T-helper 2 cell treated with Interferon-gamma antibody and Interleukin-4, amounts not matched to agents 100 ng/mL and 5 ng/mL, for 36 hours (primary cell): ENCODE data around the gene C19orf85. TPM values are rescaled to one million over a fixed set of nuclear protein-coding genes. Genes with fewer than 3 reads are reported as not detected.

Experiments used
- intact Hi-C: fragments of 100-400 bp; cut with micrococcal nuclease; formaldehyde crosslinking; loops from one replicate; pipeline ENCODE4 v1.15.1; 2023
- total RNA-seq: library from RNA; stranded (reverse); gene quantifications from 2 replicates; pipeline ENCODE4 v1.2.3, GENCODE V29; 2022

C19orf85 gene
- total RNA-seq, 1 donor from 2014 or later, result not detected

DNA sequence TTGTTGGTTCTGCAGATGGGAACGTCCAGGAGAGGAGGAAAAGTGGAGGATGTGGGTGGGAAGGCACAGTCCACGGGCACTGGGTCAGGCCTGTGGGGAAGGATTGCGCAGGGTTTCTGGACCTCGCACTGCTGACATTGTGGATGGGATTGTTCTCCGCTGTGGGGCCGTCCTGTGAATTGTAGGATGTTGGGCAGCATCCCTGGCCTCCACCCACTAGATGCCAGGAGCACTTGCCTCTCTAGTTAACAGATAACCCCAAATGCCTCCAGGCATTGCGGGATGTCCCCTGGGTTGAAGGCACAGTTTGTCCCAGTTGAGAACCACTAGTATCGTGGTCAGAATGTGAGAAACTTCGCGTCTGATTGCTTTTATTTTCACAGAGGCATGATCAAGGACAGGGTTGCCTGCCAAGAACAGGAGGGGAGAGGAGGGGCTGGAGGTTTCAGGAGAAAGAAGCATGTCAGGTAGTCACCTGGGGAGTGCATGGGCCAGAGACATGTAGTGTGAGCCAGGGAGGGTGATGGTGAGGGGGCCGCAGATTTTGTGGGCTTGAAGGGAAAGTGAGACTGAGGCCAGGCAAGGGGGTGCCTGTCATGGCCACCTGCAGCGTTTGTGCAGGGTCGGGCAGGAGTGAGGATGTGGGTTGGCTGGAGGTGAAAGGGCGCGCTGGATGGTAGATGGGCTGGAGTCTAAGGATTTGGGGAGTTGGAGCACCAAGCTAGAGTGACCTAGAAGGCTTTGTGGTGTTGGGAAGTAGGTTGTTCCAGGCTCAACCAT, 15.1 kb upstream of the C19orf85 start:
- intact Hi-C loops, result loop anchor here (10.0 kb wide), 1 partner anchor 1345 kb away; the partner anchor contains the start of gene CNOT3

DNA sequence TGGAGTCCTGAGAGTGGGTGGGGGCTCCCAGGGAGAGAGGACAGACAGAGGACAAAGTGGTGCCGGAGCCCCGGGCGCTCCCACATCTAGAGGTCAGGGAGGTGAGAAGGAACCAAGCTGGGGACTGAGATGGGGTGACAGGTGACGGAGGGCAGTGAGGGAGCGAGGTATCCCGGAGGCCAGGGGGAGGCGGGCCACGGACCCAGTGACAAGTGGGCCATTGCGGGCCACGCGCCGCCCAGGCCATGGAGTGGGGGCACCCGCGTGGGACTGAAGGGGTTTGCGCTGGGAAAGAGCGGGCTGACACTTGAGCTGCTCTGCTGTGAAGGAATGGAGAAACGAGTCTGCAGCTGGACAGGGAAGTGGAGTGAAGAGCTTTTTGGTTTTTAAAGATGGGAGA, 14.5 kb upstream of the C19orf85 start:
- intact Hi-C loops, result loop anchor here (10.0 kb wide), 1 partner anchor 1344 kb away; the partner anchor contains the start of gene CNOT3

- intact Hi-C loops, result loop anchor here (10.0 kb wide), 1 partner anchor 1344 kb away; the partner anchor contains the start of gene CNOT3
Measured at GRCh38 chr19:55478364-55478763, 13.8 kb upstream of the C19orf85 start.

GRCh38 chr19:55477905-55478304, 13.4 kb upstream of the C19orf85 start:
- intact Hi-C loops, result loop anchor here (2.0 to 10.0 kb wide), 3 partner anchors 219 to 1343 kb away; partner anchors contain the start of genes CNOT3 and PPP6R1

DNA sequence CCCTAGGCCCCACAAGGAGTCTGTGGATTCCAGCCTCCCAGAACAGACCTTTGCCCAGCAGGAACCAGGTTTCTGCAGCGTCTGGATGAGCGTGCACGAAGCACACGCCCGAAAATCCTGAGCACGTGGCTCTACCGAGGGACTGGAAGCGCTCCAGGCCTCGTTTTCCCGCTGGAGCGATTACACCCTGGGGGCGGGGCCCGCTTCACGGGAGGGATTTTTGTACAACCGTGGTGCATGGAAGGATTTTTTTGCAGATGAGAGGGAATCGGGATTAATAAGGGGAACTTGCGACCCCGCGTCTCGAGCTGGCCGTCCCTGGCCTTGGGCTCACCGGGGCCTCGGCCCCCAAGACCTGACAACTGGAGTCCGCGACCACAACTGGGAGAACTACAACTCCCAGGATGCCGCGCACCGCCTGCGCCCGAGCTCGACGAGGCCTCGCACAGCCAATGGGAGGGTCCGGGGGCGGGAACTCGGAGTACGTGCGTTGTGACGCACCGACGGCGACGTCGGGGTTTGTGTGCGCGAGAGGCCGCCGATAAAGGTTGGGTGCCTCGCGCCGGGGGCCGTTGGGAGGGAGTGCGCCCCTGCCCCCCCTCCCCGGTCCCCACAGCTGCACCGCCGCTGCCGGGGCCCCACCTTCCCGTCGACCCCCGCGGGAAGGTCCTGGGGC, 11.7 kb upstream of the C19orf85 start, which contains the start of gene ZNF628:
TSS of gene ZNF628 (plus strand) at position 518 of the 676 bp plus-strand sequence. CDS start 3,294 bp downstream, outside the sequence.
- intact Hi-C loops, result loop anchor here (1.0 to 10.0 kb wide), 9 partner anchors 15 to 1341 kb away; partner anchors contain the start of genes CNOT3, FIZ1, ISOC2 and PPP6R1

DNA sequence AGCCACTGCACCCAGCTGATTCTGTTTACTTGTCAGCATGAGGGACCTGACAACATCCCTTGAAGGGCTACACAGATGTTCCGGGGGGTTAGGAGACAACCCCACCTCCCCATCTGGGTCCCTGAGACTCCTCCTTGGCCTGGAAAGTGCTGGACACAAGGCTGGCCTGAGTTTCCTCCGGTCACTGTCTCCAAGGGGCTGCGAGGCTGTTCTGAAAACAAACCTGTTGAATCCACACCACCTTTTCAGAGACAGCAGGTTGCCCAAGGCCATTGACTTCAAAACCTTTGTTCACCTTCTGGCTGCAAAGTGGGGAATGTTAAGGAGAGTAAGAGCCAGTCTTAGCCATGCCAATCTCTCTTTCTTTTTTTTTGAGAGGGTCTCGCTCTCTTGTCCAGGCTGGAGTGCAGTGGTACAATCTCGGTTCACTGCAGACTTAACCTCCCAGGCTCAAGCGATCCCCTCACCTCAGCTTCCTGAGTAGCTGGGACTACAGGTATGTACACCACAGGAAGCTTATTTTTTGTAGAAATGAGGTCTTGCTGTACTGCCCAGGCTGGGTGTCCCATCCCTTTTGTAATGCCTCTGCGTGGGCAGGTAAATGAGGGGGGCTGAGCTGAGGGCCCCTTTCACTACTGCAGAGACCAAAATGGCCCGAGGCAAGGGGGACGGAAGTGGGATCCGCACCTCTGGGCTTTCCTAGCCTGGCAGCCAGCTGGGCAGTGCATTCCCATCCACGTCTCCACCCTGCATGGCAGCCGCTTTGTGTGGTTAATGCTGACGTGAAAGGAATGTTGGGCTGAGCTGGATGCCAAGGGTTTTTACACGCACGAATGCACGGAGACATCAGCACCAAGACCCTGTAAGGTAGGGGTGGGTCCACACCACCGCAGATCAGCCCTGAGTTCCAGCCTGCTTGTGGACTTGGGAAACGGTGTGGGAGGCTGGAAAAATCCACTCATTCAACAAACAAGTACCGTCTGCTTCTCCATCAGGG, 10.0 kb upstream of the C19orf85 start:
- intact Hi-C loops, result loop anchor here (10.0 kb wide), 1 partner anchor 1340 kb away; the partner anchor contains the start of gene CNOT3

GRCh38 chr19:55473225-55474012, 8.9 kb upstream of the C19orf85 start:
- intact Hi-C loops, result loop anchor here (10.0 kb wide), 1 partner anchor 1339 kb away; the partner anchor contains the start of gene CNOT3

DNA sequence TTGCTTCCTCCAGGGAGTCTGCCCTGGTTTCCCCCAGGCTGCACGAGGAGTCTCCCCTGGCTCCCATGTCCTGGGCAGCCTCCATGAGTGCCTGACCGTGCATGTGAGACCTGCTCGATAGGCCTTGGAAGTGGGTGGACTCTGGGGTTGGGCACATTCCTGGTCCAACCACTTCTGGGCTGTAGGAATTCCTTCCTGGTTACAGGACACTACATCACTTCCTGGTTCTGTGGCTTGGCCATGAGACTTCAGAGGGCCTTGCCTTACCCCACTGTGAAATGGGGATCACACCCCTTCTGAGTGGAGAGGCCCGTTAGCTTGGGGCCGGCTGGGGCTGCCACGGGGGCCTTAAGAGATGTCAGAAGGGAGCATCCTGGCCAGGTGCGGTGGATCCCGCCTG, 7.9 kb upstream of the C19orf85 start:
- intact Hi-C loops, result loop anchor here (10.0 kb wide), 1 partner anchor 1338 kb away; the partner anchor contains the start of gene CNOT3

- intact Hi-C loops, result loop anchor here (10.0 kb wide), 1 partner anchor 1336 kb away; the partner anchor contains the start of gene CNOT3
Measured at GRCh38 chr19:55471266-55471665, 6.7 kb upstream of the C19orf85 start.

DNA sequence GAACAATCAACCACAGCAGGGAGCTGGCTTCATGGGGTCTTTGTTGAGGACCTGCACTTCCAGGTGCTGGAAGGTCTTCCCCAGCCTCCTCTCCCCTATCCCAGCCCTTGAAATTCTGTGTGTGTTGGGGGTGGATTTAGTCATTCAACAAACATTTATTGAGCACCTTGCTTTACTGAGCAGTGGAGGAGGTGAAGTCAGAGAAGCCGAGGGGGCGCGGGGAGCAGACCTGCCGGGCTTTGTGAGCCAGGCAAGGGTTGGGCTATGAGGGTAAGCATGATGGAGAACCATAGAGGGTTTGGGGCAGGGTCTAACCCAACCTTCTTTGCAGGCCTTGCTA, 3.5 kb upstream of the C19orf85 start:
- intact Hi-C loops, result loop anchor here (1.0 kb wide), 1 partner anchor 36 kb away; no protein-coding TSS in a partner anchor

DNA sequence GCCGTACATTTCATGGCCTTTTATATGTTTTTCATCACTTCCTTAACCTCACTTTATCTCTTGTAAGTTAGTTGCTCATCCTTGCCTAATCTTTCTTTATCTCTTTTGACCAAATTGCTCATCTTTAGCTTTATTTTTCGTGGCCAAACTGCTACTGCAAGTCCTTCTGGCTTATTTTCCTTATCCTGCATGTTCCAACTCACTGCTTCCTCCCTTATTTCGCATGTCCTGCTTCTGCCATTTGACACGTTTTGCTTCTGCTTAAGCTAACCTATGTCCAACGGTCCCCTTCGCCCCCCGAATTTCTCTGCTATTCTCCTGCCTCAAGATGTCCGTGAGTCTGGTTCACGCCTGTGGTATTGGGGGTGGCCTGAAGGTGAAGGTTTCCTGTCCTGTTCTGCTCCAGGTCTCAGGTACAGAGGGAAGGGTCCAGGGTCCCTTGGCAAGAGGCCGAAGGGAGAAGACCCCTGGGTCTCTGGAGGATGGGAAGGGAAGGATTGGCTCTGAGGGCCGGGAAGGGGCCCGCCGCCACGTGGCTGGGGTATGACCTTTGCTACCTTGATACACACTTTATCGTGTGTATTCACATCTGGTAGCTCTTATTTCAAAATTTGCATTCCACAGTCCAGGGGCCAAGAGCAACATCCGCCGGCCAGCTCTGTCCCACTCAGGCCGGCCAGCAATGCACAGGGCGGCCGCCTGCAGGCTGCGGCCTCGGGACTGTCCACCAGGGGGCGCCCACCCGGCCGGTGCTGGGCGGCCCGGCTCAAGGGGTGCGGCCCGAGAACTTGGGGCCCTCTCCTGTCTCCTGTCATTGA, 2.9 kb upstream of the C19orf85 start:
- intact Hi-C loops, result loop anchor here (1.0 kb wide), 1 partner anchor 37 kb away; no protein-coding TSS in a partner anchor

- intact Hi-C loops, result no loop called here
Measured at GRCh38 chr19:55466241-55466614, 1.7 kb upstream of the C19orf85 start.

DNA sequence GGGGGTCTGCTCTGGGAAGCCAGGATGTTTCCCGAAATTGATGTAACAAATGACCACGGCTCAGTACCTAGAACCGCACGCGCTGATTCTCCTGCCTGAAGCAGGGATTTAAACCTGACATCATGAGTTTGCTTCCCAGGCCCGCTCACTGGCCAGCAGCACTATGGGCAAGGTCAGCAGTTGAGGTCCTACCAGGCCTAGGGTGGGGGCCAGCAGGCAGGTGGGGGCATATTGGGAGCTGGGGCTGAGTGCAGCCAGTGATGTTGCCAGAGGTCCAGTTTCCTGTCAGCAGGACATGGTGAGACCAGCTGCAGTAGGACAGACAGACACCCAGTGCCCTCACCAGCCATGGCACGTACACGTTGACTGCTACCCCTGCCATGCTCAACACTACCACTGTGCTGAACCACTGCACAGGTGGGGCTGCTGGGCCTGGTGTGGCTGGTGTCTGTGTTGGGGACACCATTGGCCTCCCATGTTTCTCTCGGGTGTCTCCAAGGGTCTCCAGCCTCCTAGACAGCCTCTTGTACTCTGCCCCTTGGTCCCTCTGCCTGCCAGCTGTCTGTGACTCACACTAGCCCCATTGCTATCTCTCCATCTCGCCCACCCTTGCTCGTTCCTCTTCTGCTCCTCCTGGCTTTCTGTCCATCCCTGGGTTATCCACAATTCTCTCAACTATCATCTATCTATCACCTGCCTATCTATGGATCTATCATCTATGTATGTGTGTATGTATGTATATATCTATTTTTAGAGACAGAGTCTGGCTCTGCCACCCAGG, 1.1 kb upstream of the C19orf85 start:
- intact Hi-C loops, result no loop called here

- intact Hi-C loops, result loop anchor here (5.0 kb wide), 1 partner anchor 77 kb away; the partner anchor contains the start of gene RPL28
Measured at GRCh38 chr19:55464039-55464661, 401 bp downstream of the C19orf85 start.

- intact Hi-C loops, result loop anchor here (5.0 kb wide), 1 partner anchor 76 kb away; the partner anchor contains the start of gene RPL28
Measured at GRCh38 chr19:55463583-55464031, 944 bp downstream of the C19orf85 start.

DNA sequence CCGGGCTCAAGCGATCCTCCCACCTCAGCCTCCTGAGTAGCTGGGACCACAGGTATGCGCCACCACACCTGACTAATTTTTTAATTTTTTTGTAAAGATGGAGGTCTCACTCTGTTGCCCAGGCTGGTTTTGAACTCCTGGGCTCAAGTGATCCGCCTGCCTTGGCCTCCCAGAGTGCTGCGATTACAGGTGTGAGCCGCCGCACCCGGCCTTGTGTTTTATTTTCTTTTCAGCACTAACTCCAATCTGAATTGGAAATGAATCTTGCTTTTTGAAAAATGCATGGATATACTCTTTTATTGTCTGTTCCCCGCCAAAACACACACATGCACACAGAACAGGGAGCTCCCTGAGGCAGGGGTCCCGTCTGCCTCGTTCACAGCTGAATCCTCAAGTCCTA, 1.8 kb downstream of the C19orf85 start:
- intact Hi-C loops, result loop anchor here (5.0 kb wide), 1 partner anchor 75 kb away; the partner anchor contains the start of gene RPL28

GRCh38 chr19:55461974-55462626, 2.5 kb downstream of the C19orf85 start:
- intact Hi-C loops, result loop anchor here (1.0 to 5.0 kb wide), 3 partner anchors 14 to 162 kb away; partner anchors contain the start of genes RPL28, ZNF628 and ZNF784
